ENCODE measurements around the gene COL15A1. TPM values are rescaled to one million over a fixed set of nuclear protein-coding genes. Genes with fewer than 3 reads are reported as not detected.

COL15A1 gene
- total and polyA plus RNA-seq, 2 of the 13 experiments (the other 11 are each of a cell fraction or from before 2014, with no cell fraction given): not detected

- POLR2A ChIA-PET: no interaction called here
- intact Hi-C loops (cut with micrococcal nuclease; ENCODE audit: unreplicated experiment) (no loop called here), in situ Hi-C loops (cut with HindIII; ENCODE audit: extremely low pct_ligation_motif_present, low pct_unique_long_range_greater_than_20kb) (no loop called here)
- no peaks in the 10 kb centered on the region for H3K4me1 ChIP-seq (ENCODE audit: insufficient read depth, low read length)
- H3K27me3 ChIP-seq (ENCODE audit: control insufficient read depth in 1 of 2, insufficient read depth in 2 of 2, low read length in 2 of 2): peaks cover 0 to 5% of the 10 kb centered on the region in 2 experiments; a peak in 3 of 5 replicates
- H3K9me3 ChIP-seq (ENCODE audit: low read length): no peaks in the 10 kb centered on the region
- H3K27ac ChIP-seq (ENCODE audit: extremely low read length, insufficient read depth, low read length): no peak overlapping the region
- no peak overlapping the region for H2AFZ ChIP-seq (ENCODE audit: low read length)
- ATAC-seq (peak; percentile 83), DNase-seq (ENCODE audit: low spot score) (no peak), FAIRE-seq (no peak)
- WGBS (ENCODE audit: low lambda C conversion rate): 3% methylated on average over 2 of the region's 9 CpGs
- H3K36me3 ChIP-seq (replicated peaks in 1 of 2; ENCODE audit: control insufficient read depth in 1 of 2, insufficient read depth in 2 of 2, low read length in 2 of 2): no peaks in the 10 kb centered on the region
- CTCF ChIA-PET (ENCODE audit: low intra/inter-chr PET ratio, low total read pairs): no interaction called here
- H3K4me2 ChIP-seq (ENCODE audit: low read depth, low read length): no peak overlapping the region
- H3K9ac ChIP-seq (ENCODE audit: insufficient read depth, low read depth, low read length): no peak overlapping the region
- no peak overlapping the region for H3K4me3 ChIP-seq (replicated peaks in 1 of 3; ENCODE audit: insufficient read depth in 1 of 3, low read depth in 2 of 3, low read length in 3 of 3)
- H3K79me2 ChIP-seq (ENCODE audit: insufficient read depth, low read length): no peaks in the 10 kb centered on the region
- H4K20me1 ChIP-seq (ENCODE audit: insufficient read depth, low read length): no peaks in the 10 kb centered on the region
- BruUV-seq (replicated peaks): no TSS peak
- TF ChIP-seq ZBTB37 (CRISPR knock-in tag; IDR thresholded peaks at IDR 0.05): no peak
- TF ChIP-seq FOXC1 (CRISPR knock-in tag; IDR thresholded peaks at IDR 0.05; ENCODE audit: borderline replicate concordance): no peak
- no peak for TF ChIP-seq ZNF510 (CRISPR knock-in tag; IDR thresholded peaks at IDR 0.05; ENCODE audit: low read depth)
- no peak for TF ChIP-seq BHLHE40 (IDR thresholded peaks at IDR 0.05; ENCODE audit: low read length)
- TF ChIP-seq TBP (CRISPR knock-in tag; IDR thresholded peaks at IDR 0.05): no peak
- no peak for TF ChIP-seq FOSL2 (CRISPR knock-in tag; IDR thresholded peaks at IDR 0.05)
- TF ChIP-seq ZNF816 (CRISPR knock-in tag; IDR thresholded peaks at IDR 0.05; ENCODE audit: borderline replicate concordance): no peak
- no peak for TF ChIP-seq NR2F1 (CRISPR knock-in tag; IDR thresholded peaks at IDR 0.05)
- no peak for TF ChIP-seq ZNF549 (CRISPR knock-in tag; IDR thresholded peaks at IDR 0.05)
- TF ChIP-seq AGO2 (optimal IDR thresholded peaks at IDR 0.05; ENCODE audit: low read depth, low read length): no peak
- TF ChIP-seq, protein P1, sequence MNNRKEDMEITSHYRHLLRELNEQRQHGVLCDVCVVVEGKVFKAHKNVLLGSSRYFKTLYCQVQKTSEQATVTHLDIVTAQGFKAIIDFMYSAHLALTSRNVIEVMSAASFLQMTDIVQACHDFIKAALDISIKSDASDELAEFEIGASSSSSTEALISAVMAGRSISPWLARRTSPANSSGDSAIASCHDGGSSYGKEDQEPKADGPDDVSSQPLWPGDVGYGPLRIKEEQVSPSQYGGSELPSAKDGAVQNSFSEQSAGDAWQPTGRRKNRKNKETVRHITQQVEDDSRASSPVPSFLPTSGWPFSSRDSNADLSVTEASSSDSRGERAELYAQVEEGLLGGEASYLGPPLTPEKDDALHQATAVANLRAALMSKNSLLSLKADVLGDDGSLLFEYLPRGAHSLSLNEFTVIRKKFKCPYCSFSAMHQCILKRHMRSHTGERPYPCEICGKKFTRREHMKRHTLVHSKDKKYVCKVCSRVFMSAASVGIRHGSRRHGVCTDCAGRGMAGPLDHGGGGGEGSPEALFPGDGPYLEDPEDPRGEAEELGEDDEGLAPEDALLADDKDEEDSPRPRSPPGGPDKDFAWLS (CRISPR knock-in tag; IDR thresholded peaks at IDR 0.05; ENCODE audit: borderline replicate concordance): no peak
- TF ChIP-seq SMYD3 (CRISPR knock-in tag; IDR thresholded peaks at IDR 0.05): no peak
These were observed 27.0 kb upstream of the COL15A1 start for GRCh38 chr9:98916660-98917059.
